ENCODE results near the gene PNLIPRP3.

Gene PNLIPRP3

DNA sequence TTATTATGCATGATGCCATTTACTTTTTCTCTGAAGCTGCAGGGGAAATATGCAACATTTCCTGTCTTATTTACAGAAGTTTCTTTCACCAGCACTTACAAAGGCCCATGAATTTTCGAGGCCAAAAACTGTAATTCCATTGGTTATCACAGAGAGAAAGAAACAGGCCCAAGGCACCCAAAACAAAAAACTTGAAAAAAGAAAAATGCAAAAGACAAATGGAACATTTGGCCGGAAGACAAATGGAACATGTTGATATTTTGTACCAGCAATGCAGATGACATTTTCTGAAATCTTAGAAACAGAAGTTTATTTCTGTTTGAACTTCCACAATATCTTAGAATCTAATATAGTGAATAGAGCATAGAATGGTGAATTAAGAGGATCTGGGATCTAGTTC lies 61.8 kb downstream of the PNLIPRP3 start:
- Histone ChIP-seq H3K36me3 (ENCODE audit: control insufficient read depth, insufficient read depth, low read length) (no peaks in the 10 kb centered on the region), H3K4me1 (ENCODE audit: control insufficient read depth, insufficient read depth, low read length, poor library complexity, severe bottlenecking) (no peaks in the 10 kb centered on the region), H3K9me3 (ENCODE audit: control insufficient read depth, low read length) (no peaks in the 10 kb centered on the region), H3K27ac (ENCODE audit: insufficient read depth, low read length, poor library complexity, severe bottlenecking) (no peak overlapping the region), H3K4me3 (ENCODE audit: insufficient read depth, low read depth, low read length, poor library complexity, severe bottlenecking) (no peak overlapping the region), H3K27me3 (replicated peaks; ENCODE audit: control insufficient read depth, insufficient read depth, low read length, poor library complexity, severe bottlenecking) (no peaks in the 10 kb centered on the region)
- no peak for DNase-seq

DNA sequence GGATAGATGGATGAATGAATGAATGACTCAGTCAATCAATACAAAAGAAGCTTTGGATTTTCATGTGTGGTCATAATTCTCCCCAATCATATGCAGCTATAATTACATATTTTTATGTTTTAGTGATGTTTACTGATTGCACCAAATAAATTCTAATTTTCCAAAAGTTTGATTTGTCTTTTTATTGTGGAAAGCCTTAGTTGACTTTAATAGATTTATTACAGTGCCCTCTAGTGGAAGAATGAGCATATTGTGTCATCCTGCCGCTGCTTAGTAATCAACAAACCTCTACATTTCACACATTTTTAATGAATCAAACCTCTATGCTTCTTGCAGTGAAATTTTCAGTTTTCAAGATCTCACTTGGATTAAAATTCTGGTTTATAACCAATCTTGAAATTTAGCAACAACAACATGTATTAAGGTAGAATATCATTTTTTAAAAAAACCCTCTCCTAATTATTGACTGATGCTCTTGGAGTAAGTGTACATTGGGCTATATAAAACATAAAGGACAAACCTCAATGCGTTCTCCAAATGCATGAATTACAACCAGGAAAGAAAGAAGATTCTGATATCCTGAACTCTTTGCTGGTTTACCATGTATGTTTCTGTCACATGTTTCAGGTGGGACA lies 62.5 kb downstream of the PNLIPRP3 start:
- H3K27ac ChIP-seq (ENCODE audit: insufficient read depth, low read length, poor library complexity, severe bottlenecking): no peak overlapping the region
- no peak overlapping the region for H3K4me3 ChIP-seq (ENCODE audit: insufficient read depth, low read depth, low read length, poor library complexity, severe bottlenecking)
- H3K27me3 ChIP-seq (replicated peaks; ENCODE audit: control insufficient read depth, insufficient read depth, low read length, poor library complexity, severe bottlenecking): no peaks in the 10 kb centered on the region
- no peaks in the 10 kb centered on the region for H3K36me3 ChIP-seq (ENCODE audit: control insufficient read depth, insufficient read depth, low read length)
- H3K9me3 ChIP-seq (ENCODE audit: control insufficient read depth, low read length): no peaks in the 10 kb centered on the region
- no peaks in the 10 kb centered on the region for H3K4me1 ChIP-seq (ENCODE audit: control insufficient read depth, insufficient read depth, low read length, poor library complexity, severe bottlenecking)
- DNase-seq: no peak

DNA sequence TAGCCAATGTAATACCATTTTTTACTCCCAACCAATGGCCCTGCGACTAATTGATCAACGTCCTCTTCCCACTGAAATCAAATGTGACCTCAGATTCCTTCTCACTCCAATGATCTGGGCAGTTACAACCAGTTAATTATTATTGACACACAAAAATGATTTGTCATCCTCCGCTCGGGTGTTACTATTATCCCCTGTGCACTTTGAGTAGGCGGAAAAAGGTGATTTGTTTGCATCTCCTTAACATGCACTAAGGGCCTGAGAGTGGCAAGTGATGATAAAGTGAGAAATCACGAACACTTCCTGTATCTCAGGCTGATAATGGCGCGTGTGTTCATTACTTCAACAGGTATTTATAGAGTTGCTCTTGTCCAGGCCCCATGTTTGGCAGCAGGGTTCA lies 77.1 kb downstream of the PNLIPRP3 start:
- Histone ChIP-seq H3K27ac (ENCODE audit: insufficient read depth, low read length, poor library complexity, severe bottlenecking) (no peak overlapping the region), H3K4me1 (ENCODE audit: control insufficient read depth, insufficient read depth, low read length, poor library complexity, severe bottlenecking) (no peaks in the 10 kb centered on the region), H3K9me3 (ENCODE audit: control insufficient read depth, low read length) (no peaks in the 10 kb centered on the region), H3K4me3 (ENCODE audit: insufficient read depth, low read depth, low read length, poor library complexity, severe bottlenecking) (no peak overlapping the region), H3K27me3 (replicated peaks; ENCODE audit: control insufficient read depth, insufficient read depth, low read length, poor library complexity, severe bottlenecking) (no peaks in the 10 kb centered on the region), H3K36me3 (ENCODE audit: control insufficient read depth, insufficient read depth, low read length) (no peaks in the 10 kb centered on the region)
- DNase-seq: no peak

DNA sequence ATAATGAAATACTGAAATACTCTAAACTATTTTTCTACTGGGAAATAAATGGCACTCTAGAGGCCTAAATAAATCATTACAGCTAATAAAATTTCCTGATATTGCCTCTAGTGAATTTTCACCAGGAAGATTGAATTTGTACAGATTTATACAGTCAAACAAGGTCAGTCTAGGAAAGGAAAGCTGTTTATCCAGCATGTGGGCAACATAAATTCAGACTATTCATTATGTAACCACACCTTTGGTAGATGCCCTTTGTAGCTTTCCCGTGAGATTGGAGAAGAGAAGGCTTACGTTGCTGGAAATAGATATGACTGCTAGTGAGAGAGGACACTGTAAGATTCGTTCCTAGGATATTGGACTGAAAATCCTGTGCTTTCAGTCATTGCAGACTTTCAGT lies 82.9 kb downstream of the PNLIPRP3 start:
- no peak for DNase-seq
- Histone ChIP-seq H3K36me3 (ENCODE audit: control insufficient read depth, insufficient read depth, low read length) (no peaks in the 10 kb centered on the region), H3K4me3 (ENCODE audit: insufficient read depth, low read depth, low read length, poor library complexity, severe bottlenecking) (no peak overlapping the region)

DNA sequence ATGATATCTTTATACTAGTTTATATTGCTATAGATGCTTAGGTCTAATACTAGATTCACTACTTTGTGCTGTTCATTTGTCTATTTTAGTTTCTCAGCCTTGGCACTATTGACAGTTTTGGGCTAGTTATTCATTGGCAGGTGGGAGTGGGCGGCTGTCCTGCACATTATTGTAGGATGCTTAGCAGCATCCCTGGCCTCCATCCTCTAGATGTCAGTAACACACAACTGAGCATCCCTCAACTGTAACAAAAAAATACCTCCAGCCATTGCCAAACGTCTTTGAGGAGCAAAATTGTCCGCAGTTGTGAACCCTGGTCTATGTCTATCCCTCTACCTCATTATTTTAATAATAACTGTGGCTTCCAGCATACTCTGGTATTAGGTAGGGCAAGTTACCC lies 83.7 kb downstream of the PNLIPRP3 start:
- H3K27ac ChIP-seq (ENCODE audit: insufficient read depth, low read length, poor library complexity, severe bottlenecking): no peak overlapping the region
- no peak for DNase-seq
- no peaks in the 10 kb centered on the region for H3K4me1 ChIP-seq (ENCODE audit: control insufficient read depth, insufficient read depth, low read length, poor library complexity, severe bottlenecking)
- no peaks in the 10 kb centered on the region for H3K9me3 ChIP-seq (ENCODE audit: control insufficient read depth, low read length)
- no peaks in the 10 kb centered on the region for H3K36me3 ChIP-seq (ENCODE audit: control insufficient read depth, insufficient read depth, low read length)
- H3K4me3 ChIP-seq (ENCODE audit: insufficient read depth, low read depth, low read length, poor library complexity, severe bottlenecking): no peak overlapping the region
- H3K27me3 ChIP-seq (replicated peaks; ENCODE audit: control insufficient read depth, insufficient read depth, low read length, poor library complexity, severe bottlenecking): no peaks in the 10 kb centered on the region

More for the DNA sequence above, 82.9 kb downstream of the PNLIPRP3 start:
- Histone ChIP-seq H3K27me3 (replicated peaks; ENCODE audit: control insufficient read depth, insufficient read depth, low read length, poor library complexity, severe bottlenecking) (no peaks in the 10 kb centered on the region), H3K4me1 (ENCODE audit: control insufficient read depth, insufficient read depth, low read length, poor library complexity, severe bottlenecking) (no peaks in the 10 kb centered on the region), H3K27ac (ENCODE audit: insufficient read depth, low read length, poor library complexity, severe bottlenecking) (no peak overlapping the region), H3K9me3 (ENCODE audit: control insufficient read depth, low read length) (no peaks in the 10 kb centered on the region)

DNA sequence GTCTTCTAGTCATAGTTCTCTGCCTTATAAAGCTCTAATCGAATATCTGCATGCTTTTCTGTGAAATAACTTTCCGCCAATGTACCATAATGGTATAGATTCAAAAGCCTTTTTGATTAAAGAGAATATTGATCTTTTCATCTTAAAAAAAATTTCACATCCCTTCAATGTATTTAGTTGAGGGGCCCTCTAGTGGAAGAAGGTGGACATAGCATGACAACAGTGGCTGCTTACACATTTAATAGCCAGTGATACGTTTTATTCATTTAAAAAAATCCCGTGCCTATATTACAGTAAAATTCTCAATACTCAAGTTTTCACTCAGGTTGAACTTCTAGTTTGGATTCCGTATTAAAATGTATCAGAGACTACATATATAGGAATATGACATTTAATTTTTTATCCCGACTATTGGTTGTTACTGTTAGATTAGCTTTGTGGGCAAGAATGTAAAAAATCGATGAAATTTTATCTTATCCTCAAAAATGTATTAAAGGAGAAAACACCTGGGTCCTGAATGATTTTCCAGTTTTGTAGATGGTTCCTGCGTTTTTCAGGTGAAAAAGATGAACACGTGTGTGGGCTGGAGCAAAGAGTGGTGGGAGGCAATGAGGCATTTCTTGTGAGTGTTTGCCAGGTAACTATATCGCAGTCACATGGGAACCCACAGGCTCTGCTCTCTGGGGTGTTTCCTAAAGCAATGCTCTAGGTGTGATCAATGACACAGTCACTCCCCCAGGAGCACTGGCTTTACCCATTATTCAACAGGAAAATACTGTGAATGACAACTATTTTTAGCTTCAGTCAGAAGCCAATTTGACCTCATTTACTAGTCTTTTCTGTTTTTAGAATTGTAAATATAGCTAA lies 94.0 kb downstream of the PNLIPRP3 start:
- Histone ChIP-seq H3K9me3 (ENCODE audit: control insufficient read depth, low read length) (no peaks in the 10 kb centered on the region), H3K36me3 (ENCODE audit: control insufficient read depth, insufficient read depth, low read length) (no peaks in the 10 kb centered on the region), H3K27ac (ENCODE audit: insufficient read depth, low read length, poor library complexity, severe bottlenecking) (no peak overlapping the region), H3K27me3 (replicated peaks; ENCODE audit: control insufficient read depth, insufficient read depth, low read length, poor library complexity, severe bottlenecking) (no peaks in the 10 kb centered on the region), H3K4me1 (ENCODE audit: control insufficient read depth, insufficient read depth, low read length, poor library complexity, severe bottlenecking) (no peaks in the 10 kb centered on the region), H3K4me3 (ENCODE audit: insufficient read depth, low read depth, low read length, poor library complexity, severe bottlenecking) (no peak overlapping the region)
- DNase-seq: no peak

DNA sequence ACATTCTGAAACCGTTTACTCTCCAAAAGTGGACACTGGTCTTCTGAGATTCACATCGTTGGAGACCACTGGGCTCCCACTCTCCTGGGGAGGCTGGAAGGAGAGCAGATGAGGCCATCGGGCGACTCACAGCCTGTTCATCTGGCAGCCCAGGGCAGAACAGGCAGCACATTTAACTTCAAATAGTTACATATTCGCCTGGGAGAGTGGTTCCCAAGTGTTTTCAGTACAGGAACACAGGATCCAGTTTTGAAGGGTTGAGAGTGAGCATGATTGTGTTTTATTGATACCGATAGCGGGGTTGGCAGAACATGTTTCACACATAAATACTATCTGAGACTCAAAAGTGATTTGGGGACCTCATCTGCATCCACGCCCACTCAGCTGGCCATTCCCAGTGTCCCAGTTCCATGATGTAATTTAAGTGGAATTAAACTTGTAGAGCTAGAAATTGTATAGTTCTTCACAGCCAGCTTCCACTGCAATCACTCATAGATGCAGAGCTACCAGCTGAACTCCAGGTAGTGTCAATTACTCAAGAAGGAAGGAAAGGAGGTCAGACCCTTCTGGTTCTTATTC lies 95.2 kb downstream of the PNLIPRP3 start:
- no peak for DNase-seq
- Histone ChIP-seq H3K27me3 (replicated peaks; ENCODE audit: control insufficient read depth, insufficient read depth, low read length, poor library complexity, severe bottlenecking) (no peaks in the 10 kb centered on the region), H3K9me3 (ENCODE audit: control insufficient read depth, low read length) (no peaks in the 10 kb centered on the region)

DNA sequence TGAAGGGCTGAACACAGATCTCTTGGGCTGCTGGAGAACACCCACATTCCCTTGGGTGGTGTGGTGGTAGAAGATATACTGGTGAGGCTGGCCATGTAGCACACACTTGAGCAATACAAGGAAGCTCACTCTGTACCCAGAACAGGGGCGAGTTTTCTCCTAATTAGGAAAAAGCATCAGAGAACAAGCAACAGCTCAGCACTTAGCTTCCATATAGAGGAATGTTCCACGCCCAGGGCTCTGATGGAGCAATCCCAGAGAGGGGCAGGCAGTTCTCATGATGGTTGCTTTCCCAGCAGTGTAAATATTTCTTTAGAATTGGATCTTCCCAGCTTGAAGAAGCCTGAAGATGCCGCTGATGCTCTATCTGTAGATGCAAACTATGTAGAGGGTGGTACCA lies 97.1 kb downstream of the PNLIPRP3 start:
- H3K27me3 ChIP-seq (replicated peaks; ENCODE audit: control insufficient read depth, insufficient read depth, low read length, poor library complexity, severe bottlenecking): no peaks in the 10 kb centered on the region
- H3K36me3 ChIP-seq (ENCODE audit: control insufficient read depth, insufficient read depth, low read length): no peaks in the 10 kb centered on the region
- no peaks in the 10 kb centered on the region for H3K9me3 ChIP-seq (ENCODE audit: control insufficient read depth, low read length)
- H3K4me3 ChIP-seq (ENCODE audit: insufficient read depth, low read depth, low read length, poor library complexity, severe bottlenecking): no peak overlapping the region
- no peak overlapping the region for H3K27ac ChIP-seq (ENCODE audit: insufficient read depth, low read length, poor library complexity, severe bottlenecking)
- no peak for DNase-seq
- no peaks in the 10 kb centered on the region for H3K4me1 ChIP-seq (ENCODE audit: control insufficient read depth, insufficient read depth, low read length, poor library complexity, severe bottlenecking)

More for the DNA sequence above, 95.2 kb downstream of the PNLIPRP3 start:
- H3K4me1 ChIP-seq (ENCODE audit: control insufficient read depth, insufficient read depth, low read length, poor library complexity, severe bottlenecking): no peaks in the 10 kb centered on the region
- no peaks in the 10 kb centered on the region for H3K36me3 ChIP-seq (ENCODE audit: control insufficient read depth, insufficient read depth, low read length)
- no peak overlapping the region for H3K27ac ChIP-seq (ENCODE audit: insufficient read depth, low read length, poor library complexity, severe bottlenecking)
- no peak overlapping the region for H3K4me3 ChIP-seq (ENCODE audit: insufficient read depth, low read depth, low read length, poor library complexity, severe bottlenecking)

DNA sequence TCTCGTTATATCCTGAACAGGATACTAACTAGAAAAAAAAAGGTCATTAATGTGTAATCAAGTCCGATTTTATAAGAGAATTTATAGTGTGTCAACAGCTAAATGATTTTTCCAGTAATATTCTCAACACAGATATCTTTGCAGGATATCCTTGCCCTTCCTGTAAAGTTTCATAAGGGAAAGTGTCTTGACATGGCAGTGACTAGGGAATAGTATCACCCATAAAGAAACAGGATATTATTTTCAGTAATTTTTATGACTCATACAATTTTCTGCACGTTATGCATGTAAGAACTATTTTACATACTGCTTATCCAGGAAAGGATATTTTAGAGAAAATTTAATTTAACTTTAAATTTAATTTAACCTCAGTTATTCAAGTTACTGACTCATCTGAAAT lies 98.6 kb downstream of the PNLIPRP3 start:
- Histone ChIP-seq H3K9me3 (ENCODE audit: control insufficient read depth, low read length) (no peaks in the 10 kb centered on the region), H3K27me3 (replicated peaks; ENCODE audit: control insufficient read depth, insufficient read depth, low read length, poor library complexity, severe bottlenecking) (no peaks in the 10 kb centered on the region), H3K4me1 (ENCODE audit: control insufficient read depth, insufficient read depth, low read length, poor library complexity, severe bottlenecking) (no peaks in the 10 kb centered on the region), H3K36me3 (ENCODE audit: control insufficient read depth, insufficient read depth, low read length) (no peaks in the 10 kb centered on the region), H3K4me3 (ENCODE audit: insufficient read depth, low read depth, low read length, poor library complexity, severe bottlenecking) (no peak overlapping the region), H3K27ac (ENCODE audit: insufficient read depth, low read length, poor library complexity, severe bottlenecking) (no peak overlapping the region)
- DNase-seq: no peak

Measured in effector memory CD4-positive, alpha-beta T cell (primary cell).